H9 (cell line): ENCODE data around the gene NXPH3. TPM values are rescaled to one million over a fixed set of nuclear protein-coding genes. Genes with fewer than 3 reads are reported as not detected.
A peak's percentile ranks its signal among the peaks of the same experiment; 100 is the strongest.

ENCODE experiments used
- DNase-seq: peaks from one replicate; pipeline ENCODE4 v3.0.0-alpha.2; 2017
- H2AFZ ChIP-seq: one replicate; pipeline ENCODE4 v1.6.1; 2013; ENCODE audit warnings: mild to moderate bottlenecking, low read length, control low read depth, moderate library complexity
- H2AK5ac ChIP-seq: 2 replicates; pipeline ENCODE4 v1.6.1; 2013; ENCODE audit warnings: low read length, control low read depth, mixed read lengths; ENCODE audit not compliant: insufficient read length
- H2BK120ac ChIP-seq: one replicate; pipeline ENCODE4 v1.6.1; 2013; ENCODE audit warnings: low read depth, mild to moderate bottlenecking, low read length, control low read depth, inconsistent platforms; ENCODE audit not compliant: poor library complexity, severe bottlenecking
- H2BK12ac ChIP-seq: 2 replicates; pipeline ENCODE4 v1.6.1; 2013; ENCODE audit warnings: low read length, control low read depth, mixed read lengths, low read depth; ENCODE audit not compliant: insufficient read length
- H2BK15ac ChIP-seq: 2 replicates; pipeline ENCODE4 v1.6.1; 2013; ENCODE audit warnings: low read depth, low read length, control low read depth
- H2BK20ac ChIP-seq: one replicate; pipeline ENCODE4 v1.6.1; 2013; ENCODE audit warnings: low read depth, mild to moderate bottlenecking, low read length, control low read depth, inconsistent platforms; ENCODE audit not compliant: poor library complexity, severe bottlenecking
- H2BK5ac ChIP-seq: 2 replicates; pipeline ENCODE4 v1.6.1; 2013; ENCODE audit warnings: low read length, control low read depth, mixed read lengths; ENCODE audit not compliant: insufficient read length
- H3K14ac ChIP-seq: 2 replicates; pipeline ENCODE4 v1.6.1; 2013; ENCODE audit warnings: low read length, control low read depth; ENCODE audit not compliant: insufficient read depth
- H3K18ac ChIP-seq: 2 replicates; pipeline ENCODE4 v1.6.1; 2013; ENCODE audit warnings: low read depth, mild to moderate bottlenecking, mixed read lengths, low read length, control low read depth; ENCODE audit not compliant: insufficient read length
- H3K23ac ChIP-seq: 2 replicates; pipeline ENCODE4 v1.6.1; 2013; ENCODE audit warnings: low read length, control low read depth, mixed read lengths, low read depth; ENCODE audit not compliant: insufficient read length
- H3K23me2 ChIP-seq: 2 replicates; pipeline ENCODE4 v1.6.1; 2013; ENCODE audit warnings: low read depth, mild to moderate bottlenecking, mixed read lengths, low read length, control low read depth; ENCODE audit not compliant: insufficient read length, poor library complexity, severe bottlenecking
- H3K27ac ChIP-seq: 2 replicates; pipeline ENCODE4 v1.5.1; 2013; ENCODE audit warnings: low read length, control low read depth, mixed read lengths, low read depth; ENCODE audit not compliant: insufficient read length
- H3K27me3 ChIP-seq: 2 replicates; pipeline ENCODE4 v1.6.1; 2013; ENCODE audit warnings: low read length, control low read depth, inconsistent platforms; ENCODE audit not compliant: insufficient read depth
- H3K4ac ChIP-seq: 2 replicates; pipeline ENCODE4 v1.6.1; 2013; ENCODE audit warnings: low read depth, mild to moderate bottlenecking, control low read depth, inconsistent platforms, low read length, moderate library complexity
- H3K4me1 ChIP-seq: 2 replicates; pipeline ENCODE4 v1.6.1; 2013; ENCODE audit warnings: low read length, control low read depth, inconsistent platforms; ENCODE audit not compliant: insufficient read depth
- H3K4me2 ChIP-seq: 2 replicates; pipeline ENCODE4 v1.6.1; 2013; ENCODE audit warnings: low read length, control low read depth, mixed read lengths; ENCODE audit not compliant: insufficient read length, insufficient read depth
- H3K56ac ChIP-seq: 2 replicates; pipeline ENCODE4 v1.6.1; 2013; ENCODE audit warnings: low read depth, mild to moderate bottlenecking, mixed read lengths, low read length, control low read depth; ENCODE audit not compliant: insufficient read length
- H3K79me1 ChIP-seq: 2 replicates; pipeline ENCODE4 v1.6.1; 2013; ENCODE audit warnings: low read depth, mild to moderate bottlenecking, moderate library complexity, low read length, control low read depth, inconsistent platforms; ENCODE audit not compliant: insufficient read depth, poor library complexity, severe bottlenecking
- H3K79me2 ChIP-seq: 2 replicates; pipeline ENCODE4 v1.6.1; 2013; ENCODE audit warnings: low read length, control low read depth, inconsistent platforms; ENCODE audit not compliant: insufficient read depth
- H3K9ac ChIP-seq: 2 replicates; pipeline ENCODE4 v1.6.1; 2013; ENCODE audit warnings: low read length, control low read depth, mixed read lengths; ENCODE audit not compliant: insufficient read length; ENCODE audit errors: extremely low read depth
- H3K9me3 ChIP-seq: one replicate; pipeline ENCODE4 v1.6.1; 2013; ENCODE audit warnings: low read depth, low read length, inconsistent platforms; ENCODE audit not compliant: control insufficient read depth
- H3T11ph ChIP-seq: one replicate; pipeline ENCODE4 v1.6.1; 2013; ENCODE audit warnings: mild to moderate bottlenecking, low read length, control low read depth, inconsistent platforms
- H4K20me1 ChIP-seq: one replicate; pipeline ENCODE4 v1.6.1; 2013; ENCODE audit not compliant: control insufficient read depth, insufficient read length, insufficient read depth
- H4K5ac ChIP-seq: 2 replicates; pipeline ENCODE4 v1.6.1; 2013; ENCODE audit warnings: low read depth, mild to moderate bottlenecking, mixed read lengths, low read length, control low read depth; ENCODE audit not compliant: insufficient read length
- H4K8ac ChIP-seq: replicated peaks from 2 replicates; pipeline ENCODE4 v1.6.1; 2013; ENCODE audit warnings: low read length, control low read depth, mixed read lengths, low read depth; ENCODE audit not compliant: insufficient read length
- H4K91ac ChIP-seq: 2 replicates; pipeline ENCODE4 v1.6.1; 2013; ENCODE audit warnings: low read depth, mild to moderate bottlenecking, moderate library complexity, mixed read lengths, low read length, control low read depth; ENCODE audit not compliant: insufficient read length
- H3K27ac Mint-ChIP-seq, 3 experiments: 2 replicates in 2 of 3; 3 replicates in 1 of 3; pipeline ENCODE4 v1.8.0; 2020 to 2021; ENCODE audit warnings: mixed read lengths in 3 of 3, mild to moderate bottlenecking in 1 of 3, moderate library complexity in 1 of 3
- H3K27me3 Mint-ChIP-seq: 2 replicates; pipeline ENCODE4 v1.8.0; 2021; ENCODE audit warnings: low read depth, mild to moderate bottlenecking, moderate library complexity, mixed read lengths
- H3K36me3 Mint-ChIP-seq, 3 experiments: 2 replicates in 2 of 3; 3 replicates in 1 of 3; pipeline ENCODE4 v1.8.0; 2020 to 2021; ENCODE audit warnings: low read depth in 3 of 3, mixed read lengths in 3 of 3; ENCODE audit not compliant: insufficient read depth in 1 of 3
- H3K4me1 Mint-ChIP-seq, 2 experiments: 2 replicates each; pipeline ENCODE4 v1.8.0; 2020; ENCODE audit warnings: mixed read lengths in 2 of 2
- H3K4me3 Mint-ChIP-seq, 2 experiments: 2 replicates in 1 of 2; 3 replicates in 1 of 2; pipeline ENCODE4 v1.8.0; 2020 to 2021; ENCODE audit warnings: mild to moderate bottlenecking in 2 of 2, mixed read lengths in 2 of 2, moderate library complexity in 1 of 2
- H3K9me3 Mint-ChIP-seq, 2 experiments: 2 replicates in 1 of 2; 3 replicates in 1 of 2; pipeline ENCODE4 v1.8.0; 2020; ENCODE audit warnings: mild to moderate bottlenecking in 2 of 2, mixed read lengths in 2 of 2, moderate library complexity in 1 of 2
- CTCF ChIP-seq: fragments of 200-600 bp; sonication (generic); conservative IDR thresholded peaks from 3 replicates; pipeline ENCODE4 v1.8.0; 2021; ENCODE audit warnings: antibody characterized with exemption, mild to moderate bottlenecking
- WGBS: extraction: QIAGEN DNeasy Blood & Tissue Kit; methylation state at CpG from one replicate; pipeline ENCODE4 v1.1.7; 2013; ENCODE audit warnings: missing lambda C conversion rate, low lambda C conversion rate, mixed read lengths; ENCODE audit not compliant: insufficient read length; ENCODE audit errors: extremely low coverage; 5-methylcytosine and 5-hydroxymethylcytosine counted together
- total RNA-seq: library from RNA; stranded (reverse); gene quantifications from 2 replicates; pipeline ENCODE4 v1.2.1, GENCODE V29; 2021

NXPH3 gene
- total RNA-seq, 1 experiment from 2014 or later = 1.3 TPM

GRCh38 chr17:49543860-49544259 is 31.8 kb upstream of the NXPH3 start:
- Mint-ChIP-seq H3K36me3 (peaks cover 0 to 5% (median 3%) of the 10 kb centered on the region in 3 experiments; a peak in 3 of 7 replicates), H3K9me3 (no peaks in the 10 kb centered on the region; a peak in 1 of 5 replicates), H3K27ac (peak overlapping the region in 2 of 3 experiments; percentile 41 to 79; a peak in 1 of 7 replicates), H3K4me3 (peak overlapping the region in 1 of 2 experiments; percentile 9; a peak in 1 of 5 replicates), H3K27me3 (peaks cover 6% of the 10 kb centered on the region), H3K4me1 (peaks cover 45 to 56% of the 10 kb centered on the region in 2 experiments)
- Histone ChIP-seq H4K20me1 (no peaks in the 10 kb centered on the region), H3K27me3 (no peaks in the 10 kb centered on the region), H2BK120ac (no peak overlapping the region), H2BK12ac (no peak overlapping the region), H2BK5ac (no peak overlapping the region), H3K14ac (no peak overlapping the region), H3K23me2 (no peaks in the 10 kb centered on the region), H3K9ac (no peak overlapping the region), H3K79me1 (no peaks in the 10 kb centered on the region), H3K27ac (no peak overlapping the region), H4K8ac (no peak overlapping the region), H3T11ph (no peak overlapping the region), H3K4me1 (no peaks in the 10 kb centered on the region), H4K5ac (no peak overlapping the region), H3K4me2 (no peak overlapping the region), H3K18ac (no peak overlapping the region), H4K91ac (no peak overlapping the region), H2AFZ (no peak overlapping the region), H3K23ac (no peak overlapping the region), H2BK20ac (no peak overlapping the region), H2BK15ac (no peak overlapping the region), H3K56ac (no peak overlapping the region), H2AK5ac (no peak overlapping the region), H3K4ac (no peak overlapping the region), H3K9me3 (no peaks in the 10 kb centered on the region), H3K79me2 (no peaks in the 10 kb centered on the region)
- WGBS = no CpG with 5 or more reads among the region's 3 CpGs
- TF ChIP-seq CTCF = no peak
- DNase-seq = no peak
